Kidney (tissue), 14 donors: ENCODE measurements around the gene PWWP2B. TPM values are rescaled to one million over a fixed set of nuclear protein-coding genes. Genes with fewer than 3 reads are reported as not detected.

Experiments used
- DNase-seq, 5 donors: peaks; one replicate each; pipeline ENCODE4 v3.0.0-alpha.2; 2013 to 2020
- FAIRE-seq: peaks from 2 replicates; lab custom pipeline; 2012; peaks lifted over from hg19 to GRCh38; lab: Jason Lieb, UNC
- H3K27ac ChIP-seq, 2 donors: one replicate each; pipeline ENCODE4 v1.7.0; 2013; ENCODE audit warnings: low read depth in 2 of 2, low read length in 2 of 2, inconsistent platforms in 1 of 2
- H3K27me3 ChIP-seq: one replicate; pipeline ENCODE4 v1.7.1; 2013; ENCODE audit warnings: low read length, inconsistent platforms; ENCODE audit not compliant: control insufficient read depth, insufficient read depth
- H3K36me3 ChIP-seq, 3 donors: one replicate each; pipeline versions ENCODE4 v1.7.0 to v1.7.1; 2013; ENCODE audit warnings: low read length in 3 of 3, control low read depth in 1 of 3, inconsistent platforms in 1 of 3; ENCODE audit not compliant: insufficient read depth in 3 of 3, control insufficient read depth in 2 of 3
- H3K4me1 ChIP-seq, 3 donors: one replicate each; pipeline versions ENCODE4 v1.7.0 to v1.7.1; 2013; ENCODE audit warnings: low read length in 3 of 3, inconsistent platforms in 1 of 3, low read depth in 1 of 3; ENCODE audit not compliant: control insufficient read depth in 2 of 3, insufficient read depth in 2 of 3
- H3K4me3 ChIP-seq, 3 donors: one replicate each; pipeline versions ENCODE4 v1.7.0 to v1.8.1; 2013; ENCODE audit warnings: low read length in 3 of 3, control low read depth in 1 of 3, inconsistent platforms in 1 of 3
- H3K9ac ChIP-seq, 3 donors: one replicate each; pipeline versions ENCODE4 v1.7.0 to v1.7.1; 2013; ENCODE audit warnings: low read length in 3 of 3, control low read depth in 1 of 3, inconsistent platforms in 1 of 3
- H3K9me3 ChIP-seq, 3 donors: one replicate each; pipeline versions ENCODE4 v1.7.0 to v1.7.1; 2013; ENCODE audit warnings: low read length in 3 of 3, control low read depth in 1 of 3, inconsistent platforms in 1 of 3; ENCODE audit not compliant: control insufficient read depth in 2 of 3, insufficient read depth in 1 of 3
- CTCF ChIP-seq: IDR thresholded peaks from 3 replicates; pipeline ENCODE4 v1.5.1; 2012; ENCODE audit warnings: mild to moderate bottlenecking, moderate library complexity, borderline replicate concordance; ENCODE audit not compliant: insufficient read depth; ENCODE audit errors: extremely low read depth
- intact Hi-C: fragments of 100-400 bp; cut with DNase I; formaldehyde crosslinking; loops from one replicate; pipeline ENCODE4 v1.11.1; 2022
- polyA plus RNA-seq: library from polyadenylated mRNA; stranded (reverse); fragments of 350-450 nt; fragmentation: Illumina TruSeq; extraction: RNeasy Lipid Tissue Mini Kit (QIAGEN cat#74804); gene quantifications from one replicate; pipeline ENCODE4 v1.2.3, GENCODE V29; 2014; ENCODE audit warnings: low read depth, low replicate concordance; ENCODE audit not compliant: insufficient read depth
- total RNA-seq: library from RNA; stranded (reverse); fragmentation: NEBNext Ultra II Directional; extraction: Animal tissue kit (Norgen Biotek cat#: 25700); gene quantifications from one replicate; pipeline ENCODE4 v1.2.1, GENCODE V29; 2021
- donor health status: control.
- donor health status: control.
- donor health status: control.
- donor health status: control.
- donor health status: control.
- donor health status: DM: yes; HTN: yes; CAD: no.
- donor health status: Normal renal cell carcinoma (clear cell type).

Gene PWWP2B
- total and polyA plus RNA-seq, 2 donors from 2014 or later, result 12.9 to 24.3 TPM

GRCh38 chr10:132402781-132403241 is 5.8 kb downstream of the PWWP2B start:
- no peak for TF ChIP-seq CTCF
- DNase-seq (peak in 2 of 5 donors; percentile 36 to 74), FAIRE-seq (no peak)
- Histone ChIP-seq H3K27ac (no peak overlapping the region), H3K4me3 (no peak overlapping the region), H3K27me3 (no peaks in the 10 kb centered on the region), H3K4me1 (peaks cover 0 to 46% (median 9%) of the 10 kb centered on the region in 3 donors), H3K9ac (no peak overlapping the region), H3K9me3 (no peaks in the 10 kb centered on the region), H3K36me3 (peaks cover 0 to 7% (median 0%) of the 10 kb centered on the region in 3 donors)
- intact Hi-C loops, result no loop called here

DNA sequence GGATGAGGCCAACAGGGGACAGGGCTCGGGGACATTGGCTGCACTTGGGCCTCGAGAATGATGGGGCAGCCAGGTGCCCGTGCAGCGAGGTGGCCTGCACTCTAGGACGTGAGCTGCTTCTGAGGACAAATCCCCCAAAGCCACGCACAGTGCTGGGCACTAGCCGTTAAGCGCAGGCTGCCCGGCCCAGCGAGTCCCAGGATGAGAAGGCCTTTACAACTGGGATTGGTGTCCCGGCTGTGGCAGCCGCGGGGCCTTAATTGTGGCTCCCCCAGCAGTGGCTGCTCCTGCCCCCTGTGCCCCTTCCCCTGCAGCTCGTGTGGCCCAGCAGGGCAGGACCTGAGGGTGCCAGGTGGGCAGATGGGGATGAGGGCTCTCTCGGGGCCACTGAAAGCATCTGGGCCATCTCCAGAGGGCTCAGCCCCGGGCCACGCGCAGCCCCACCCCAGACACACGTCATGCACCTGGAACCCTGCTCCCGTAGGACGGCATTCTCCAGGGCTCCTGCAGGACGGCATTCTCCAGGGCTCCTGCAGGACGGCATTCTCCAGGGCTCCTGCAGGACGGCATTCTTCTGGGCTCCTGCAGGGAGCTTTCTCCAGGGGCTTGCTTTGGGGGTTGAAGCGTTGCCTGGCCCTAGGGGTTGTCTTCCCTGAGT is 6.6 kb downstream of the PWWP2B start:
- H3K27ac ChIP-seq, result no peak overlapping the region
- DNase-seq, result peak in 1 of 5 donors; percentile 74
- intact Hi-C loops, result no loop called here

GRCh38 chr10:132404169-132404880 is 7.3 kb downstream of the PWWP2B start:
- Histone ChIP-seq H3K9me3 (no peaks in the 10 kb centered on the region), H3K4me3 (no peak overlapping the region), H3K27me3 (no peaks in the 10 kb centered on the region), H3K27ac (no peak overlapping the region), H3K4me1 (peaks cover 0 to 49% (median 9%) of the 10 kb centered on the region in 3 donors), H3K36me3 (peaks cover 0 to 7% (median 0%) of the 10 kb centered on the region in 3 donors), H3K9ac (no peak overlapping the region)
- no peak for FAIRE-seq
- intact Hi-C loops, result no loop called here
- TF ChIP-seq CTCF, result no peak
- peak in 1 of 5 donors; percentile 62 for DNase-seq

More for the DNA sequence above, 6.6 kb downstream of the PWWP2B start:
- no peaks in the 10 kb centered on the region for H3K27me3 ChIP-seq
- TF ChIP-seq CTCF, result no peak
- FAIRE-seq, result no peak
- no peak overlapping the region for H3K9ac ChIP-seq
- H3K36me3 ChIP-seq, result peaks cover 0 to 7% (median 0%) of the 10 kb centered on the region in 3 donors
- H3K4me3 ChIP-seq, result no peak overlapping the region
- H3K9me3 ChIP-seq, result no peaks in the 10 kb centered on the region
- H3K4me1 ChIP-seq, result peaks cover 0 to 45% (median 9%) of the 10 kb centered on the region in 3 donors
